Stimulated activated CD8-positive, alpha-beta memory T cell treated with anti-CD3 and anti-CD28 coated beads, Interleukin-12 subunit alpha, Interleukin-12 subunit beta, amount 100 ng/mL, for 1 hour (primary cell): ENCODE data around the gene DPEP3.
"Not testable (repeated sequence)": the region's sequence is repeated elsewhere in the genome, so short reads cannot be mapped to it uniquely, and the experiment has no call there.

Source experiments
- DNase-seq: peaks from one replicate; pipeline ENCODE4 v3.0.0-alpha.2; 2020; ENCODE audit warnings: low read depth

Gene DPEP3

GRCh38 chr16:67993207-67994039 lies 13.1 kb upstream of the DPEP3 start:
- DNase-seq, result peak; percentile 66

- DNase-seq, result no peak
Observed at GRCh38 chr16:67992661-67993206, 12.4 kb upstream of the DPEP3 start.

- no peak for DNase-seq
Observed at GRCh38 chr16:67990018-67990386, 9.7 kb upstream of the DPEP3 start.

GRCh38 chr16:67989322-67990017 lies 9.2 kb upstream of the DPEP3 start:
- no peak for DNase-seq

- no peak for DNase-seq
Observed at GRCh38 chr16:67988675-67989074, 8.4 kb upstream of the DPEP3 start.

GRCh38 chr16:67987460-67988160 lies 7.3 kb upstream of the DPEP3 start:
- DNase-seq, result no peak

- no peak for DNase-seq
Observed at GRCh38 chr16:67986949-67987348, 6.7 kb upstream of the DPEP3 start.

- DNase-seq, result no peak
Observed at GRCh38 chr16:67982011-67982696, 1.9 kb upstream of the DPEP3 start.

GRCh38 chr16:67977469-67978227 lies 2.7 kb downstream of the DPEP3 start:
- no peak for DNase-seq

- DNase-seq, result no peak
Observed at GRCh38 chr16:67977005-67977404, 3.3 kb downstream of the DPEP3 start.

- no peak for DNase-seq
Observed at GRCh38 chr16:67976205-67976604, 4.1 kb downstream of the DPEP3 start.

- no peak for DNase-seq
Observed at GRCh38 chr16:67975321-67976105, 4.8 kb downstream of the DPEP3 start.

GRCh38 chr16:67972285-67972684 lies 8.0 kb downstream of the DPEP3 start:
- not testable (repeated sequence) for DNase-seq

GRCh38 chr16:67971111-67971510 lies 9.2 kb downstream of the DPEP3 start:
- DNase-seq, result no peak

GRCh38 chr16:67969254-67970039 lies 10.9 kb downstream of the DPEP3 start:
- no peak for DNase-seq

GRCh38 chr16:67968400-67969253 lies 11.7 kb downstream of the DPEP3 start, which contains the start of gene SLC12A4:
TSS of gene SLC12A4 (minus strand) at chr16:67968637. CDS start at chr16:67968553, 84 bp downstream.
- DNase-seq, result peak; percentile 66

- DNase-seq, result no peak
Observed at GRCh38 chr16:67967958-67968399, 12.3 kb downstream of the DPEP3 start.

GRCh38 chr16:67967183-67967957 lies 12.9 kb downstream of the DPEP3 start:
- DNase-seq, result no peak
